Parathyroid adenoma (tissue), 2 donors: ENCODE measurements around the gene USP12.

Experiments used
- H2AFZ ChIP-seq: fragments of 300-600 bp; sonication (generic); one replicate; pipeline ENCODE4 v1.7.0; 2017; ENCODE audit warnings: antibody characterized with exemption, mild to moderate bottlenecking
- H3K27ac ChIP-seq: fragments of 300-600 bp; sonication (generic); one replicate; pipeline ENCODE4 v1.7.0; 2017
- H3K27me3 ChIP-seq: fragments of 300-600 bp; sonication (generic); one replicate; pipeline ENCODE4 v1.7.0; 2017; ENCODE audit warnings: low read length; ENCODE audit not compliant: control insufficient read depth, insufficient read depth
- H3K36me3 ChIP-seq: fragments of 300-600 bp; sonication (generic); one replicate; pipeline ENCODE4 v1.7.0; 2017; ENCODE audit warnings: low read length; ENCODE audit not compliant: control insufficient read depth, insufficient read depth
- H3K4me1 ChIP-seq: fragments of 300-600 bp; sonication (generic); one replicate; pipeline ENCODE4 v1.7.0; 2017; ENCODE audit warnings: control low read depth
- H3K4me2 ChIP-seq: fragments of 300-600 bp; sonication (generic); one replicate; pipeline ENCODE4 v1.7.0; 2017; ENCODE audit warnings: low read length
- H3K4me3 ChIP-seq: fragments of 300-600 bp; sonication (generic); one replicate; pipeline ENCODE4 v1.7.0; 2017; ENCODE audit warnings: low read depth, low read length
- H3K79me2 ChIP-seq: fragments of 300-600 bp; sonication (generic); one replicate; pipeline ENCODE4 v1.7.0; 2017; ENCODE audit warnings: control low read depth
- H3K9ac ChIP-seq: fragments of 300-600 bp; sonication (generic); one replicate; pipeline ENCODE4 v1.7.0; 2017; ENCODE audit warnings: mild to moderate bottlenecking
- H3K9me3 ChIP-seq: fragments of 300-600 bp; sonication (generic); one replicate; pipeline ENCODE4 v1.7.0; 2017; ENCODE audit warnings: low read length; ENCODE audit not compliant: control insufficient read depth
- CTCF ChIP-seq: fragments of 300-600 bp; sonication (generic); IDR thresholded peaks from one replicate; pipeline ENCODE4 v1.7.0; 2017; ENCODE audit warnings: antibody characterized with exemption, mild to moderate bottlenecking
- donor health status: primary hyperparathyroidism.

USP12 gene

GRCh38 chr13:27139565-27139964, 32.0 kb downstream of the USP12 start:
- Histone ChIP-seq H3K9me3 (no peaks in the 10 kb centered on the region), H3K4me3 (no peak overlapping the region), H3K36me3 (no peaks in the 10 kb centered on the region), H3K79me2 (peaks cover 26% of the 10 kb centered on the region), H2AFZ (no peak overlapping the region), H3K9ac (no peak overlapping the region), H3K27ac (no peak overlapping the region), H3K4me2 (no peak overlapping the region), H3K4me1 (no peaks in the 10 kb centered on the region), H3K27me3 (no peaks in the 10 kb centered on the region)
- TF ChIP-seq CTCF = no peak

- TF ChIP-seq CTCF = no peak
- no peaks in the 10 kb centered on the region for H3K4me1 ChIP-seq
- no peak overlapping the region for H2AFZ ChIP-seq
- no peak overlapping the region for H3K4me2 ChIP-seq
- no peak overlapping the region for H3K9ac ChIP-seq
- no peaks in the 10 kb centered on the region for H3K27me3 ChIP-seq
- peaks cover 30% of the 10 kb centered on the region for H3K79me2 ChIP-seq
- no peaks in the 10 kb centered on the region for H3K36me3 ChIP-seq
- H3K4me3 ChIP-seq = no peak overlapping the region
- H3K9me3 ChIP-seq = no peaks in the 10 kb centered on the region
- no peak overlapping the region for H3K27ac ChIP-seq
Observed at GRCh38 chr13:27138457-27139093, 33.0 kb downstream of the USP12 start.

DNA sequence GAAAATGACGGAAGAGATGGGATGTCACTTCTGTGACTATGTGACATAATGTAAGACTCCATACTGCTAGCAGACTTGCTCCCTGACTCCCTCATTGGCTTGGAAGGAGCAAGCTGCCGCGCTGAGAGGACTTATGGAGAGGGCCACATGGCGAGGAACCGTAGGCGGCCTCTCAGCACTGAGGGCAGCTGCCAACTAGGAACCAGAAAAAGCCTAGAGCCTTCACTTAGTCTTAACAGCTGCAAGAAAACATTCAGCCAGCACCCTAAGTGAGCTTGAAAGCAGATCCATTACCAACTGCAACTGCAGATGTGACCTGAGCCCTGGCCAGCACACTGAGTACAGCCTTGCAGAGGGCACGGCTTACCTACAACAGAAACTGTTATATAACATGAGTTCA, 33.9 kb downstream of the USP12 start:
- Histone ChIP-seq H3K27ac (no peak overlapping the region), H3K4me3 (no peak overlapping the region)

DNA sequence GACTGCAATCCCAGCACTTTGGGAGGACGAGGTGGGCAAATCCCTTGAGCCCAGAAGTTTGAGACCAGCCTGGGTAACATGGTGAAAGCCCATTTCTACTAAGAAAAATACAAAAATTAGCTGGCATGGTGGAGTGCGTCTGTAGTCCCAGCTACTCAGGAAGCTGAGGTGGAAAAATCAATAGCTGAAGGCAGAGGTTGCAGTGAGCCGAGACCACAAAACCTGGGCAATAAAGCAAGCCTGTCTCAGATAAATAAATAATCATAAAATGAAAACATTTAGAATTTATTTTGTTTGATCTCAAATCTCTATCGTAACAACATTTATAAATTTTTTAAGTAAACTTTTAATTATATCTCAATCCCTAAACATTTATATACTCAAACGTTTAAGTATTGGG, 36.6 kb downstream of the USP12 start:
- no peak overlapping the region for H3K9ac ChIP-seq
- no peaks in the 10 kb centered on the region for H3K36me3 ChIP-seq
- no peaks in the 10 kb centered on the region for H3K9me3 ChIP-seq
- H3K4me1 ChIP-seq = no peaks in the 10 kb centered on the region
- no peak overlapping the region for H3K27ac ChIP-seq
- H3K4me2 ChIP-seq = no peak overlapping the region
- H3K79me2 ChIP-seq = peaks cover 28% of the 10 kb centered on the region
- no peak overlapping the region for H2AFZ ChIP-seq
- H3K4me3 ChIP-seq = no peak overlapping the region
- no peak for TF ChIP-seq CTCF
- H3K27me3 ChIP-seq = no peaks in the 10 kb centered on the region

More for the DNA sequence above, 33.9 kb downstream of the USP12 start:
- no peak overlapping the region for H3K4me2 ChIP-seq
- no peaks in the 10 kb centered on the region for H3K9me3 ChIP-seq
- no peaks in the 10 kb centered on the region for H3K36me3 ChIP-seq
- no peaks in the 10 kb centered on the region for H3K4me1 ChIP-seq
- no peak overlapping the region for H3K9ac ChIP-seq
- H2AFZ ChIP-seq = no peak overlapping the region
- peaks cover 30% of the 10 kb centered on the region for H3K79me2 ChIP-seq
- TF ChIP-seq CTCF = no peak
- no peaks in the 10 kb centered on the region for H3K27me3 ChIP-seq

- Histone ChIP-seq H2AFZ (no peak overlapping the region), H3K9me3 (no peaks in the 10 kb centered on the region), H3K27me3 (no peaks in the 10 kb centered on the region), H3K4me2 (no peak overlapping the region), H3K79me2 (peaks cover 23% of the 10 kb centered on the region), H3K27ac (no peak overlapping the region), H3K36me3 (no peaks in the 10 kb centered on the region), H3K4me1 (no peaks in the 10 kb centered on the region), H3K4me3 (no peak overlapping the region), H3K9ac (no peak overlapping the region)
- TF ChIP-seq CTCF = no peak
Observed at GRCh38 chr13:27133889-27134288, 37.7 kb downstream of the USP12 start.
